Esophagus muscularis mucosa (tissue), 4 donors: ENCODE data around the gene TAC4. TPM values are rescaled to one million over a fixed set of nuclear protein-coding genes. Genes with fewer than 3 reads are reported as not detected.

Experiments
- DNase-seq: peaks from one replicate; pipeline ENCODE4 v3.0.0-alpha.2; 2017; ENCODE audit errors: extremely low spot score
- H3K27ac ChIP-seq, 4 donors: fragments of 200-600 bp; sonication (generic); replicated peaks in 1 of 4; 1 replicate in 3 of 4; 2 replicates in 1 of 4; pipeline ENCODE4 v1.5.1; 2016 to 2019; ENCODE audit warnings: mild to moderate bottlenecking in 1 of 4
- H3K27me3 ChIP-seq, 4 donors: fragments of 200-600 bp; sonication (generic); one replicate each; pipeline versions ENCODE4 v1.5.1 to v1.6.0; 2016 to 2019
- H3K36me3 ChIP-seq, 4 donors: fragments of 200-600 bp; sonication (generic); one replicate each; pipeline ENCODE4 v1.5.1; 2016 to 2019
- H3K4me1 ChIP-seq, 4 donors: fragments of 200-600 bp; sonication (generic); one replicate each; pipeline ENCODE4 v1.5.1; 2016 to 2019
- H3K4me3 ChIP-seq, 4 donors: fragments of 200-600 bp; sonication (generic); 1 replicate in 2 of 4; 2 replicates in 2 of 4; pipeline ENCODE4 v1.5.1; 2016 to 2019; ENCODE audit warnings: mild to moderate bottlenecking in 4 of 4, moderate library complexity in 1 of 4
- H3K9me3 ChIP-seq, 4 donors: fragments of 200-600 bp; sonication (generic); 1 replicate in 3 of 4; 2 replicates in 1 of 4; pipeline ENCODE4 v1.5.1; 2016 to 2019
- EP300 ChIP-seq: sonication (generic); formaldehyde crosslinking; IDR thresholded peaks from one replicate; pipeline ENCODE4 v1.6.1; 2017; ENCODE audit warnings: antibody characterized with exemption
- POLR2A ChIP-seq: fragments of 450-650 bp; IDR thresholded peaks from one replicate; pipeline ENCODE4 v1.6.1; 2017; ENCODE audit warnings: antibody characterized with exemption, moderate library complexity, mild to moderate bottlenecking, low read depth
- POLR2AphosphoS5 ChIP-seq, 2 donors: sonication (generic); formaldehyde crosslinking; IDR thresholded peaks; one replicate each; pipeline ENCODE4 v1.6.1; 2017; ENCODE audit warnings: antibody characterized with exemption in 2 of 2
- WGBS: methylation state at CpG from one replicate; pipeline ENCODE4 v1.1.5; 2018; 5-methylcytosine and 5-hydroxymethylcytosine counted together
- intact Hi-C: fragments of 100-400 bp; cut with DNase I; formaldehyde crosslinking; loops from one replicate; pipeline ENCODE4 v1.15.1; 2023
- total RNA-seq, 4 donors: library from RNA; depleted of rRNA; stranded (reverse); fragments of >200 nt; gene quantifications; one replicate each; pipeline versions ENCODE4 v1.1.0 to v1.2.1, GENCODE V29; 2016
- TF ChIP-seq, protein P1 (sequence below), 3 experiments: fragments of 200-600 bp in 2 of 3; fragments of 450-650 bp in 1 of 3; sonication (generic) in 2 of 3; IDR thresholded peaks; one replicate each; pipeline ENCODE4 v1.5.1; 2017 to 2019; ENCODE audit warnings: antibody characterized with exemption in 3 of 3, mild to moderate bottlenecking in 2 of 3, moderate library complexity in 1 of 3

TAC4 gene
- total RNA-seq, 4 donors from 2014 or later = not detected

DNA sequence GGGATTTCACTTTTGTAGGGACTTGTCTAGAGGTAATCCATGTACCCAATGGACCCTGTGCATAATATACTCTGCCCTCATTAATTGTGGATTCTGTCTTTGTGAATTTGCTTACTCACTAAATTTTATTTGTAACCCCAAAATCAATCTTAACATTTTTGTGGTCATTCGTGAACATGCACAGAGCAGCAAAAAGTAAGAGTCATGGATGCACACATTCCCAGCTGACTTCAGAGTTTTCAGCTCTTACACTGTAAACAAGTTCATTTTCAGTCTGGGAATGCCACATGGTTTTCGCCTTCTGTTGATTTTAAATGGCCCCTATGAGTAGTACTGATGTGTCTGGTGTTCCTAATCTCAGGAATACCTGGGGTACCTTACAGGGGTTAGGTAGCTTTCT lies 24.3 kb downstream of the TAC4 start:
- H3K27ac ChIP-seq = peak overlapping the region in 1 of 4 donors; percentile 4
- no peak overlapping the region for H3K4me3 ChIP-seq
- WGBS = 86% methylated on average over 2 of the region's 2 CpGs
- peaks cover 38 to 92% (median 74%) of the 10 kb centered on the region in 4 donors for H3K36me3 ChIP-seq
- peaks cover 6 to 58% (median 55%) of the 10 kb centered on the region in 4 donors for H3K4me1 ChIP-seq
- TF ChIP-seq POLR2A (no peak), POLR2AphosphoS5 (IDR thresholded peaks at IDR 0.05) (no peak), EP300 (no peak)
- TF ChIP-seq, protein P1, sequence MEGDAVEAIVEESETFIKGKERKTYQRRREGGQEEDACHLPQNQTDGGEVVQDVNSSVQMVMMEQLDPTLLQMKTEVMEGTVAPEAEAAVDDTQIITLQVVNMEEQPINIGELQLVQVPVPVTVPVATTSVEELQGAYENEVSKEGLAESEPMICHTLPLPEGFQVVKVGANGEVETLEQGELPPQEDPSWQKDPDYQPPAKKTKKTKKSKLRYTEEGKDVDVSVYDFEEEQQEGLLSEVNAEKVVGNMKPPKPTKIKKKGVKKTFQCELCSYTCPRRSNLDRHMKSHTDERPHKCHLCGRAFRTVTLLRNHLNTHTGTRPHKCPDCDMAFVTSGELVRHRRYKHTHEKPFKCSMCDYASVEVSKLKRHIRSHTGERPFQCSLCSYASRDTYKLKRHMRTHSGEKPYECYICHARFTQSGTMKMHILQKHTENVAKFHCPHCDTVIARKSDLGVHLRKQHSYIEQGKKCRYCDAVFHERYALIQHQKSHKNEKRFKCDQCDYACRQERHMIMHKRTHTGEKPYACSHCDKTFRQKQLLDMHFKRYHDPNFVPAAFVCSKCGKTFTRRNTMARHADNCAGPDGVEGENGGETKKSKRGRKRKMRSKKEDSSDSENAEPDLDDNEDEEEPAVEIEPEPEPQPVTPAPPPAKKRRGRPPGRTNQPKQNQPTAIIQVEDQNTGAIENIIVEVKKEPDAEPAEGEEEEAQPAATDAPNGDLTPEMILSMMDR (IDR thresholded peaks at IDR 0.05) = no peak
- H3K9me3 ChIP-seq = no peaks in the 10 kb centered on the region
- intact Hi-C loops = no loop called here
- DNase-seq = no peak
- H3K27me3 ChIP-seq = no peaks in the 10 kb centered on the region

DNA sequence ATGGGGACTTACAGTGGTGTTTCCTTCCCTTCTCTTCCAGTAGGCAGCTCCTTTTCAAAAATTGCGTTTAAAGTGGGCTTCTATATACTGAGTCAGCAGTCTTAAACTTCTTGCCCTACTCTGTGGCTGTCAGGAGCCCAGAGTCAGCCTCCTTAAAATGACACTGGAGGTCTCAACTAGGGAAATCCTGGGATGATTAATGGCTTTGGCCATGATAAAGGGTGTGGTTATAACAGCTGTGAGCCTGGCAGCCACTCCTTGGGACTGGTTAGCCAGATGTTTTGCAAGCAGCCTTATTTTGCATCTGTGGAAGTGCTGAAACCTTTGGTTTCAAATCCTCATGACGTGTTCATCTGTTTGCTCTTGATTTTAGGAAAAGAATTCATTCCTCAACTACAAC lies 25.0 kb downstream of the TAC4 start:
- no peak for DNase-seq
- Histone ChIP-seq H3K4me3 (no peak overlapping the region), H3K36me3 (peaks cover 42 to 95% (median 78%) of the 10 kb centered on the region in 4 donors), H3K27me3 (no peaks in the 10 kb centered on the region), H3K27ac (peak overlapping the region in 1 of 4 donors; percentile 59), H3K9me3 (no peaks in the 10 kb centered on the region), H3K4me1 (peaks cover 6 to 53% (median 50%) of the 10 kb centered on the region in 4 donors)
- intact Hi-C loops = no loop called here
- TF ChIP-seq POLR2A = no peak
- TF ChIP-seq POLR2AphosphoS5 (IDR thresholded peaks at IDR 0.05) = peak in 1 of 2 donors; percentile 51
- WGBS = 75% methylated on average over 2 of the region's 2 CpGs

DNA sequence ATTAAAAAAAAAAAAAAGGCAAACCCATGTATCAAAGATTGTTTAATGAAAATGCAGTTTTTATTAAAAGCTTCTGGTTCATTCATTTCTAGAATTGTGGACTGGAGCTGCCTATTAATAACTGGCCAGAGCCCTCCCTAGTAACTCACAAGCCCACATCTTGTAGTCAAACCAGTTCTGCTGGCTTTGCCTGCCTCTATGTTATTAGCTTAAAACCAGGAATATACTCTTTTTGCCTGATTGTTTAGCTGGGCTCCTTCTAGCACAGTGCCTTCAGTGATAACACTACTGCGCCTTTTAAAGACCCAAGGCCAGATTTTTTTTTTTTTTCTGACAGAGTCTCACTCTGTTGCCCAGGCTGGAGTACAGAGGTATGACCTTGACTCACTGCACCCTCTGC lies 26.0 kb downstream of the TAC4 start:
- no peaks in the 10 kb centered on the region for H3K9me3 ChIP-seq
- no peak for DNase-seq
- H3K4me3 ChIP-seq = no peak overlapping the region
- WGBS = 94% methylated on average over 1 of the region's 1 CpG
- H3K27ac ChIP-seq = peak overlapping the region; percentile 29 to 59 (median 48)
- H3K27me3 ChIP-seq = no peaks in the 10 kb centered on the region
- peaks cover 8 to 60% (median 53%) of the 10 kb centered on the region in 4 donors for H3K4me1 ChIP-seq
- TF ChIP-seq POLR2A = no peak
- no peak for TF ChIP-seq POLR2AphosphoS5 (IDR thresholded peaks at IDR 0.05)
- TF ChIP-seq EP300 = no peak
- TF ChIP-seq, protein P1 (IDR thresholded peaks at IDR 0.05) = no peak
- H3K36me3 ChIP-seq = peaks cover 42 to 95% (median 78%) of the 10 kb centered on the region in 4 donors
- intact Hi-C loops = no loop called here

DNA sequence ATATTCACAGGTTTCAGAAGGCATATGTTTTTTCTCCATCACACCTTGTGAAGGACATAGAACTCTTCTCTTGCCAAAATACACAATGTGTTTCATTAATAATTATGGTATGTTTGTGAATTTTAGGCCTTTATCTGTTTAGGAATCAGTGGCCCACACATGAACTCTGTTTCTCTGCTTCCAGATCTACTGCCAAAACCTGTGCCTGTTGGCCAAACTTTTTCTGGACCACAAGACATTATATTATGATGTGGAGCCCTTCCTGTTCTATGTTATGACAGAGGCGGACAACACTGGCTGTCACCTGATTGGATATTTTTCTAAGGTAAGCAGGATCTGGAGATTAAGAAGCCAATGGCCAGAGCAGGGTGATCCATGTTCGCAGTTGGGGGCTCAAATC lies 26.4 kb downstream of the TAC4 start:
- Histone ChIP-seq H3K4me1 (peaks cover 12 to 64% (median 58%) of the 10 kb centered on the region in 4 donors), H3K36me3 (peaks cover 37 to 95% (median 76%) of the 10 kb centered on the region in 4 donors), H3K4me3 (no peak overlapping the region), H3K9me3 (no peaks in the 10 kb centered on the region), H3K27me3 (no peaks in the 10 kb centered on the region), H3K27ac (peak overlapping the region; percentile 29 to 59 (median 48))
- DNase-seq = no peak
- no peak for TF ChIP-seq POLR2A
- peak in 1 of 2 donors; percentile 13 for TF ChIP-seq POLR2AphosphoS5 (IDR thresholded peaks at IDR 0.05)
- WGBS = 54% methylated on average over 2 of the region's 2 CpGs
- intact Hi-C loops = no loop called here

DNA sequence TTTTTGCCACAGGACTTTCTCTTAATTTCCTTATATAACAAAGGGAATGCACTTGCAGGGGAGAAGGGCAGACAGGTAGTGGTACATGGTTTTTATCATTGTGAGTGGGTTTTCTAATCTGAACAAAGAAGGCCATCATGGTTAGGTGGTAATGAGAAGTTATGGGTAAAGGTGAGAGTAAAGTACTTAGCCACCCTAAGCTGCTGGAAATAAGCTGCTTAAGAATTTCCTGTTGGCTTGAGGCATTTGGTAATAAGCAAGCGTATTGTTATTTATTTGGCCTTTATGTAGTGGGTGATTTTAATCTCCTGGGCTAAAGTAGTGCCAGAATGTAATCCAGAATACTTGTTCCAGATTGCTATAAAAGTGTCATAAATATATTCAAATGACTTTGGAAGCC lies 27.1 kb downstream of the TAC4 start:
- Histone ChIP-seq H3K4me1 (peaks cover 17 to 71% (median 65%) of the 10 kb centered on the region in 4 donors), H3K4me3 (no peak overlapping the region), H3K27ac (peak overlapping the region; percentile 1 to 59 (median 48)), H3K9me3 (no peaks in the 10 kb centered on the region), H3K27me3 (no peaks in the 10 kb centered on the region), H3K36me3 (peaks cover 32 to 88% (median 70%) of the 10 kb centered on the region in 4 donors)
- intact Hi-C loops = no loop called here
- 55% methylated on average over 1 of the region's 1 CpG for WGBS
- DNase-seq = no peak
- TF ChIP-seq POLR2AphosphoS5 (IDR thresholded peaks at IDR 0.05) = no peak
- TF ChIP-seq, protein P1 (IDR thresholded peaks at IDR 0.05) = no peak
- TF ChIP-seq EP300 = no peak
- no peak for TF ChIP-seq POLR2A

DNA sequence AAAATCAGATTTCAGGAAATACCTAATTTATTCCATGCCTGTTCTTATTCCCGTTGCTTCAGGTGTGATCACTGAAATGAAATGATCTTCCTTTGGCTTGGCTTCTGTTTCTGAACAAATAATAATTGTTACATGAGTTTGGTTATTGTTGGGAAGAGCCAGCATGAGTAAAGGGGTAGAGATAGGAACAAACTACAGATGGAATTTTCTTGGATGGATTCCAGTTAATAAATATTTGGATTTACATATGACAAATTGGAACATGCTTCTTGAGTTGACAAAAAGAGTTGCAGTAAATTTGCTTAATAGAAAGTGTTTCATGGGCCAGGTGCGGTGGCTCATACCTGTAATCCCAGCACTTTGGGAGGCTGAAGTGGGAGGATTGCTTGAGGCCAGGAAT lies 28.2 kb downstream of the TAC4 start:
- no peak for DNase-seq
- Histone ChIP-seq H3K9me3 (no peaks in the 10 kb centered on the region), H3K4me3 (no peak overlapping the region), H3K4me1 (peaks cover 17 to 82% (median 76%) of the 10 kb centered on the region in 4 donors), H3K36me3 (peaks cover 28 to 80% (median 61%) of the 10 kb centered on the region in 4 donors), H3K27me3 (no peaks in the 10 kb centered on the region), H3K27ac (peak overlapping the region in 2 of 4 donors; percentile 27 to 50)
- TF ChIP-seq EP300 = no peak
- TF ChIP-seq, protein P1 (IDR thresholded peaks at IDR 0.05) = no peak
- TF ChIP-seq POLR2AphosphoS5 (IDR thresholded peaks at IDR 0.05) = no peak
- TF ChIP-seq POLR2A = no peak
- WGBS = 83% methylated on average over 2 of the region's 2 CpGs
- intact Hi-C loops = no loop called here
